Mesenchymal stem cell (in vitro differentiated cells and primary cell): Measurements from ENCODE around the gene RHOF.

Experiments used
- DNase-seq: peaks from one replicate; pipeline ENCODE4 v3.0.0-alpha.2; 2013
- H2AFZ ChIP-seq: one replicate; pipeline ENCODE4 v1.6.1; 2013; ENCODE audit warnings: low read depth, mild to moderate bottlenecking, control low read depth, inconsistent platforms, low read length, moderate library complexity
- H2AK5ac ChIP-seq: 2 replicates; pipeline ENCODE4 v1.6.1; 2013; ENCODE audit warnings: low read length, moderate library complexity, mild to moderate bottlenecking, inconsistent platforms; ENCODE audit not compliant: severe bottlenecking
- H2BK120ac ChIP-seq: one replicate; pipeline ENCODE4 v1.6.1; 2013; ENCODE audit warnings: low read depth, mild to moderate bottlenecking, inconsistent platforms, low read length, moderate library complexity
- H2BK12ac ChIP-seq, 2 experiments: one replicate each; pipeline ENCODE4 v1.6.1; 2013; ENCODE audit warnings: inconsistent platforms in 2 of 2, low read length in 2 of 2, mild to moderate bottlenecking in 2 of 2, moderate library complexity in 2 of 2, control low read depth in 1 of 2
- H2BK15ac ChIP-seq: one replicate; pipeline ENCODE4 v1.6.1; 2013; ENCODE audit warnings: mild to moderate bottlenecking, low read depth, inconsistent platforms; ENCODE audit not compliant: poor library complexity, severe bottlenecking
- H2BK5ac ChIP-seq: 2 replicates; pipeline ENCODE4 v1.6.1; 2013; ENCODE audit warnings: low read depth, mild to moderate bottlenecking, low read length, control low read depth, inconsistent platforms; ENCODE audit not compliant: poor library complexity, severe bottlenecking
- H3K14ac ChIP-seq, 2 experiments: one replicate each; pipeline ENCODE4 v1.6.1; 2013; ENCODE audit warnings: inconsistent platforms in 2 of 2, low read length in 2 of 2, control low read depth in 1 of 2, mild to moderate bottlenecking in 1 of 2, moderate library complexity in 1 of 2
- H3K18ac ChIP-seq, 2 experiments: one replicate each; pipeline ENCODE4 v1.6.1; 2013; ENCODE audit warnings: inconsistent platforms in 2 of 2, low read length in 2 of 2, control low read depth in 1 of 2, low read depth in 1 of 2, mild to moderate bottlenecking in 1 of 2
- H3K23ac ChIP-seq, 2 experiments: one replicate each; pipeline ENCODE4 v1.6.1; 2013; ENCODE audit warnings: inconsistent platforms in 2 of 2, low read length in 2 of 2, mild to moderate bottlenecking in 2 of 2, moderate library complexity in 2 of 2, control low read depth in 1 of 2
- H3K27ac ChIP-seq: 2 replicates; pipeline ENCODE4 v1.5.1; 2013; ENCODE audit warnings: mild to moderate bottlenecking, moderate library complexity, low read length, control low read depth, inconsistent platforms; ENCODE audit not compliant: poor library complexity, severe bottlenecking
- H3K27me3 ChIP-seq, 2 experiments: 2 replicates each; pipeline versions ENCODE4 v1.6.1 to v1.7.0; 2013; ENCODE audit warnings: low read length in 2 of 2, mild to moderate bottlenecking in 2 of 2, moderate library complexity in 2 of 2, control low read depth in 1 of 2, inconsistent platforms in 1 of 2; ENCODE audit not compliant: control insufficient read depth in 1 of 2, insufficient read depth in 1 of 2
- H3K36me3 ChIP-seq, 2 experiments: 2 replicates each; pipeline versions ENCODE4 v1.6.1 to v1.7.0; 2013; ENCODE audit warnings: low read length in 2 of 2, control low read depth in 1 of 2, inconsistent platforms in 1 of 2, low read depth in 1 of 2, mild to moderate bottlenecking in 1 of 2; ENCODE audit not compliant: insufficient read depth in 2 of 2, control insufficient read depth in 1 of 2
- H3K4ac ChIP-seq, 2 experiments: one replicate each; pipeline ENCODE4 v1.6.1; 2013; ENCODE audit warnings: inconsistent platforms in 2 of 2, low read length in 2 of 2, mild to moderate bottlenecking in 2 of 2, moderate library complexity in 2 of 2, control low read depth in 1 of 2, low read depth in 1 of 2
- H3K4me1 ChIP-seq: 2 replicates; pipeline ENCODE4 v1.6.1; 2013; ENCODE audit warnings: low read depth, low read length, control low read depth; ENCODE audit not compliant: control insufficient read depth, insufficient read depth
- H3K4me2 ChIP-seq: 2 replicates; pipeline ENCODE4 v1.6.1; 2013; ENCODE audit warnings: low read length, mild to moderate bottlenecking, inconsistent platforms; ENCODE audit not compliant: poor library complexity, severe bottlenecking
- H3K4me3 ChIP-seq, 2 experiments: 2 replicates each; pipeline versions ENCODE4 v1.5.1 to v1.7.0; 2013; ENCODE audit warnings: low read length in 2 of 2, mild to moderate bottlenecking in 2 of 2, control low read depth in 1 of 2, low read depth in 1 of 2; ENCODE audit not compliant: insufficient read depth in 1 of 2
- H3K79me1 ChIP-seq: replicated peaks from 2 replicates; pipeline ENCODE4 v1.6.1; 2013; ENCODE audit warnings: mild to moderate bottlenecking, control low read depth, low read length, inconsistent platforms; ENCODE audit not compliant: poor library complexity, severe bottlenecking
- H3K9ac ChIP-seq: 2 replicates; pipeline ENCODE4 v1.7.0; 2013; ENCODE audit warnings: mild to moderate bottlenecking, low read length, moderate library complexity
- H3K9me3 ChIP-seq: 2 replicates; pipeline ENCODE4 v1.7.0; 2013; ENCODE audit warnings: mild to moderate bottlenecking, low read length; ENCODE audit not compliant: control insufficient read depth
- H4K8ac ChIP-seq: one replicate; pipeline ENCODE4 v1.6.1; 2013; ENCODE audit warnings: inconsistent platforms, mild to moderate bottlenecking, low read length, moderate library complexity
- H4K91ac ChIP-seq: one replicate; pipeline ENCODE4 v1.6.1; 2013; ENCODE audit warnings: mild to moderate bottlenecking, low read length, inconsistent platforms
- WGBS: methylation state at CpG from one replicate; pipeline ENCODE4 v1.1.7; 2013; ENCODE audit warnings: mixed read lengths; 5-methylcytosine and 5-hydroxymethylcytosine counted together

RHOF gene

DNA sequence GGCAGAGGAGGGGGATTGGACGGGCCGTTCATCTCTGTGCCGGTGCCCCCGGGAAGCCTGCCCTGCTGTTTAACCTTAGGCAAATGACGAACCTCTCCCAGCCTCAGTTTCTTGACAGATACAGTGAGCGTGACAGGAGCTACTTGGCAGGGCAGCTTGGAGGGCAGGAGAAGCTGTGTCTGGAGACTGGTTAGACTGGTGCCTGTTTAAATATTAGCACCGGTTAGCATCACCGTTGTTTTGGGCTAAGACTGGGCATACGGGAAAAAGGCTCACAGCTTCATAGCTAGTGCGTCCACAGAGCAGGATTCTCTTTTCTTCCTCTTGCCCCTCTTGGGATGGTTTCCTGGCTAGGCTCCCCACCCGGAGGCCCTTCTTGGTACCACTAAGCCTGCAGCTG, 38.7 kb downstream of the RHOF start:
- no peak for DNase-seq
- Histone ChIP-seq H3K27me3 (no peaks in the 10 kb centered on the region), H3K79me1 (peaks cover 7% of the 10 kb centered on the region), H2BK12ac (no peak overlapping the region), H2AK5ac (no peak overlapping the region), H3K18ac (no peak overlapping the region), H3K36me3 (peaks cover 28 to 64% of the 10 kb centered on the region in 2 experiments), H3K4me3 (no peak overlapping the region), H3K4ac (no peak overlapping the region), H3K23ac (no peak overlapping the region), H4K91ac (no peak overlapping the region), H3K27ac (no peak overlapping the region), H3K9me3 (no peaks in the 10 kb centered on the region), H2BK120ac (no peak overlapping the region), H3K9ac (no peak overlapping the region), H4K8ac (no peak overlapping the region), H2AFZ (no peak overlapping the region), H3K14ac (no peak overlapping the region), H3K4me2 (no peak overlapping the region), H3K4me1 (peaks cover 5% of the 10 kb centered on the region), H2BK5ac (no peak overlapping the region), H2BK15ac (no peak overlapping the region)
- WGBS, result 97% methylated on average over 11 of the region's 11 CpGs

DNA sequence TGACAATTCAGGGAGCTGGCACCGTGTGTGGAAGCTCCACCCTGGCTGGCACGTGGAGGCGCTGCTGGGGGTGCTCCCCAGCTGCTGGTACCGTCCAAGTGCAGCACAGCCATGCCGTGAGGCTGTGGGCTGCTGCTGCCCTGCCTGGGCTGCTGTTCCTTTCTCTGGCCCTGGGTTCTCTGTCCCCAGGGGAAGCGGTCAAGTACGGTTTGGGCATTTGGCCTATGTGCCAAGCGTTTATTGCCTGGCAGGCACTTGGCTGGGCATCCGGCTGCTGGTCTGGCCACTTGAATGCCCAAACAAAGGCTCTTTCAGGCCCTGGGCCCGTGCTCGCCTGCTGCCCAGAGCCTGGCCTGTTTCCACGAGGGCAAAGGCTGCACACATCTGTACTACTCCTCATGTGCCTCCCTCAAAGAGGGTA, 39.6 kb downstream of the RHOF start:
- Histone ChIP-seq H2AK5ac (no peak overlapping the region), H3K23ac (peak overlapping the region in 1 of 2 experiments; percentile 79), H3K36me3 (peaks cover 33 to 64% of the 10 kb centered on the region in 2 experiments), H3K4me2 (no peak overlapping the region), H3K4ac (no peak overlapping the region), H3K27me3 (no peaks in the 10 kb centered on the region), H2AFZ (no peak overlapping the region), H3K14ac (peak overlapping the region in 1 of 2 experiments; percentile 79), H2BK15ac (no peak overlapping the region), H4K91ac (no peak overlapping the region), H3K9ac (no peak overlapping the region), H2BK12ac (peak overlapping the region in 1 of 2 experiments; percentile 34), H3K27ac (no peak overlapping the region), H3K4me1 (peaks cover 10% of the 10 kb centered on the region), H3K9me3 (no peaks in the 10 kb centered on the region), H4K8ac (no peak overlapping the region), H3K18ac (no peak overlapping the region), H2BK120ac (no peak overlapping the region), H3K4me3 (no peak overlapping the region), H3K79me1 (peaks cover 7% of the 10 kb centered on the region), H2BK5ac (no peak overlapping the region)
- WGBS, result 95% methylated on average over 12 of the region's 12 CpGs
- no peak for DNase-seq

GRCh38 chr12:121751749-121752351, 41.6 kb downstream of the RHOF start:
- H3K23ac ChIP-seq, result no peak overlapping the region
- H4K91ac ChIP-seq, result no peak overlapping the region
- peaks cover 8% of the 10 kb centered on the region for H3K79me1 ChIP-seq
- H3K9ac ChIP-seq, result no peak overlapping the region
- H3K27ac ChIP-seq, result no peak overlapping the region
- H3K4ac ChIP-seq, result no peak overlapping the region
- H2BK5ac ChIP-seq, result no peak overlapping the region
- WGBS, result 95% methylated on average over 12 of the region's 12 CpGs
- H3K14ac ChIP-seq, result no peak overlapping the region
- H2AFZ ChIP-seq, result no peak overlapping the region
- no peak overlapping the region for H4K8ac ChIP-seq
- H3K18ac ChIP-seq, result no peak overlapping the region
- no peak overlapping the region for H2BK120ac ChIP-seq
- no peak for DNase-seq
- H3K27me3 ChIP-seq, result no peaks in the 10 kb centered on the region
- no peak overlapping the region for H3K4me3 ChIP-seq
- no peak overlapping the region for H2BK15ac ChIP-seq
- H2AK5ac ChIP-seq, result no peak overlapping the region
- H3K4me2 ChIP-seq, result no peak overlapping the region
- H2BK12ac ChIP-seq, result no peak overlapping the region
- H3K9me3 ChIP-seq, result no peaks in the 10 kb centered on the region
- H3K4me1 ChIP-seq, result peaks cover 16% of the 10 kb centered on the region
- peaks cover 37 to 60% of the 10 kb centered on the region in 2 experiments for H3K36me3 ChIP-seq

DNA sequence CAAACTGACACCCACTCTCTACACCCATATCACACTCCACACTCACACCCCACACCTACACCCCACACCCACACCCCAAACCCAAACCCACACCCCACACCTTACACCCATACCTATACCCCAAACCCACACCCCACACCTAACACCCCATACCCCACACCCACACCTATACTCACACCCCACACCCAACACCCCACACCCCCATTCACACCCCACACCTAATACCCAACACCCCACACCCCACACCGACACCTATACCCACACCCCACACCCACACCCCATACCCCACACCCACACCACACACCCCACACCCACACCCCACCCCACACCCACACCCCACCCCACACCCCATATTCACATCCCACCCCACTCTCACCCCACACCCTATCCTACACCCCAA, 42.5 kb downstream of the RHOF start:
- Histone ChIP-seq H3K79me1 (peaks cover 8% of the 10 kb centered on the region), H3K4me2 (no peak overlapping the region), H3K9ac (no peak overlapping the region), H3K14ac (no peak overlapping the region), H2AFZ (no peak overlapping the region), H2BK12ac (no peak overlapping the region), H3K23ac (no peak overlapping the region), H2AK5ac (no peak overlapping the region), H3K4me3 (no peak overlapping the region), H3K18ac (no peak overlapping the region), H2BK5ac (no peak overlapping the region), H4K91ac (no peak overlapping the region), H2BK15ac (no peak overlapping the region), H3K9me3 (no peaks in the 10 kb centered on the region), H4K8ac (no peak overlapping the region), H3K36me3 (peaks cover 37 to 57% of the 10 kb centered on the region in 2 experiments), H3K4ac (no peak overlapping the region), H3K27ac (no peak overlapping the region), H3K27me3 (no peaks in the 10 kb centered on the region), H3K4me1 (peaks cover 15% of the 10 kb centered on the region), H2BK120ac (no peak overlapping the region)
- WGBS, result 95% methylated on average over 1 of the region's 1 CpG
- no peak for DNase-seq
